ENCODE results near the gene ALKBH3. TPM values are rescaled to one million over a fixed set of nuclear protein-coding genes. Genes with fewer than 3 reads are reported as not detected.

The ALKBH3 gene
- total RNA-seq, 1 donor from 2014 or later = 29.3 TPM

DNA sequence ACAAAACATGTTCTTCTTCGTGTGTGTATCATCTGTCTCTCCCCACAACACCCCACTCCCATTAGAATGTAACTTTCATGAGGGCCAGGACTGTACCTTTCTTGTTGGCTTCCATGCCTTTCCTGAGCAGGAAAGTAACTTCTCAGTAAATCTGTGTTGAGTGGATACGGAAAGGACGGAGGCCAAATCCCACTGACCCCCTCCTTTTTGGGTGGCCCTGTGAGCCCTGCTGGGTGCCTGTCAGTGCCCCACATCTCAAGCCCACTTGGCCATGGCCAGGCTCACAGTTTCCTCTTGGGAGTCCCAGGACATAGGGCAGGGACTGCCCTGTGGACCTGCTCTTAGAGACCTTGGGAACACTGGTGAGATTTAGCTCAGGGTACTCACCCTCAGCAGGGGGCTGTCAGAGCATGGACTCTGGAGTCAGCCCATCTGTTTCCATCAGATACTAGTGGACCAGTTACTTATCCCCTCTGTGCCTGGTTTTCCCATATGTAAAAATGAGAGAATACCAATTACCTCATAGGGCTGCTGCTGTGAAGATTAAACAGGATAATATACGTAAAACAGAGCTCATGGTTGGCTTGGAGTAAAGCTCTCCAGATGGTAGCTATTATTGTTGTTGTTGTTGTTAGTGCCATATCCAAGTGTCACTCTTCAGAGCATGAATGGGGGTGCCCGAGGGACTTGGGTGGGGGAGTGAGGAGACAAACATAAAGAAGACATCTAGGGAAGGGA, 60.8 kb downstream of the ALKBH3 start:
- DNase-seq (ENCODE audit: low spot score) = no peak

DNA sequence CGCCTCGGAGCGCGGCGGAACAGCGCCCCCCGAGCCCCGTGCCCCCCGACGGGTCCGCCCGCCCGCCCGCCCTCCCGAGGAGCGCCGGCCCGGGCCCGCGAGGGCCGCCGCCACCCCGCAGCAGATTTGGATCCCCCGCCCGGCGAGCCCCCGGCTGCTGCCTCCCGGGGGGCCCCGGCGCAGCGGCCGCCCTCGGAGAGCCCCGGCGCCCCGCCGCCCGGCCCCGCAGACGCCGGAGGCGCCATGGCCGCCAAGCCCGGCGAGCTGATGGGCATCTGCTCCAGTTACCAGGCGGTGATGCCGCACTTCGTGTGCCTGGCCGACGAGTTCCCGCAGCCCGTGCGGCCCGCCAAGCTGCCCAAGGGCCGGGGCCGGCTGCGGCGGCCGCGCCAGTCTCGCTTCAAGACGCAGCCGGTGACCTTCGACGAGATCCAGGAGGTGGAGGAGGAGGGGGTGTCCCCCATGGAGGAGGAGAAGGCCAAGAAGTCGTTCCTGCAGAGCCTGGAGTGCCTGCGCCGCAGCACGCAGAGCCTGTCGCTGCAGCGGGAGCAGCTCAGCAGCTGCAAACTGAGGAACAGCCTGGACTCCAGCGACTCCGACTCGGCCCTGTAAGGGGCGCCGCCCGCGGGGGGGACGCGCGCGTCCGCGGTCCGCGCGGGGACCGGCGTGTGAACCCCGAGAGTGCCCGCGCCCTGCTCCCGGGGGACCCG, 62.2 kb downstream of the ALKBH3 start:
- DNase-seq (ENCODE audit: low spot score) = no peak

DNA sequence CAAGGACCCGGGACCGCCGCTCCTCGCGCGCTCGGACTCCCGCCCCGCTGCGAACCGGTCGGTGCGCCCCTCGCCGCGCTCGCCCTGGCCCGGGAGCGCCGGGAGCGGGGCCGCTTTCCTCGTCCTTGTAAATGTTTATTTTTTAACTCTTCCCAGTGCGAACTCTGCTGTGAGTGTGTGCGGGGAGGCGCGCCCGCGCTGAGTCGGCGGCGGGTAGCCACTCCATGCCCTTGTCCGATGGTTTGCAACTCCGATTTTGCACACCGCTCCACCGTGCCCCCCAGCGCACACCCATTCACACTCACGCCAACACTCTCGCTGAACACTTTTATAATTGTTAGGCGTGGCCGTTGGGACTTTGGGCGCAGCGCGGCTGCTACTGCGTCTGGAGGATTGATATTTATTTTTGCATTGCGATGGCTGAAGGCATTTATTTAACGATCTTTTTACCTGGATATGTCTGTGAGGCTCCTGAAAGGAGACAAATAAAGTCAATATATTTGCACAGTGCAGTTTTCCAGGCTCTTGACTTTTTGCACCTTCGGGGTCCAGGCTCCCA, 62.8 kb downstream of the ALKBH3 start:
- no peak for DNase-seq (ENCODE audit: low spot score)

DNA sequence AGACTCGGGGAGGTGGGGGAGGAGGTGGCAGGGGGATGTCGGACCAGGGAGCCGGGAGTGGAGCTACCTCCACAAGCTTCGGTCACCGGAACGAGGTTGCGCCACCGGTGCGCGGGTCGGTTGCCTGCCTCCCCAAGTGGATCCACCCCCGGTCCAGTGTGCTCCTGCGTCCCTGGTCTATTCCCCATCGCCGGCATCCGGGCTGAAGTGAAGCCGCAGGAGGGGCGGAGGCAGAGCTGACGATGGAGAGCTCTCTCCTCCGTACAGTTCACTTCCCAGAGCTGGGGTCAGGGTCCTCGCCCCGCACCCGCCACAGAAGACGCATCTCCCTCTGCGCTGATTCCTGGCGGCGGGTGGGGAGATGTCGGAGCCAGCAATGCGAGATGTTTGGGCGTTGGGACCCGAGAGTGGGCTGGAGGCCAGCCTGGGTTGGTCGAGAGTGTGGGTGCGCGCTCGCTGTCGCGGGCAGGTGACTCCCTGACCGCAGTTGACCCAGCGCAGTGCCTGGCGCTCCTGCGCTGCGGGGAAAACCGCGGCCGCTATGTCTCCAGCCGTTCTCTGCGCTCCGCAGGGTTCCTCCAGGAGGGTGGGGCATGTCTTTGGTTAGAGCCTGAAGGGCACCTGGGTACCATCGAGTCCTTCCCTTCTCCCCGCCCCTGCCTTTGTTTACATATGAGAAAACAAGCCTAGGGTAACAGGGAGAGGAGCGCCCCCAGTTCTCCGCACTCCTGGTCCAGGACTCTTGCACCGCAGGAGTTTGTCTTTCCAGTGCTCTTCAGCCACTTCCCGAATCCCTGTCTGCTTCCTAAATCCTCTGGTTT, 63.5 kb downstream of the ALKBH3 start:
- no peak for DNase-seq (ENCODE audit: low spot score)

DNA sequence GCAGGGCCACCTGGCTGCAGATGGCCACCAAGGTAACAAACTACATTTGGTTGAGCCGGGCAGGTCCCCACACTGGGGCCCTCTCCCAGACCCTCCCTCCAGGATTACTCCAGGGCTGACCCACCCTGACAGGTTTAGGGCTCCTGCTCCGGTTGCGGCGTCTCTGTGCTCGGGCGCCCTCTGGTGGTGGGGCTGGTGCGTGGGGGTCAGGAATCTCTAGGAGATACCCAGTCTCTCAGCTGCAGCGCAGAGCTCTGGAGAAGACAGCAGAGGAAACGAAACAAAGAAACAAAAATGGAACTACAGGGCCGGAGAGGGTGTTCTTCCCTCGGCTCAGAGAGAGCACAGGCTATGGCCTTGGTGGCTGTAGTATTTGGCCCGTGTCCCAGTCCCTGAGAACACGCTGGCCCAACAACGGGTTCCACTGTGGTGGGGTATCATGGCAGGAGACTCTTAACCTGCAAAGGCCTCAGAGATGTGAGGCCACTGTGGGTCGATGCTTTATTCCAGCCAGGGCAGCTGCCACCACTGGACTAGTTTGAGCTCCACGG, 64.2 kb downstream of the ALKBH3 start:
- DNase-seq (ENCODE audit: low spot score) = peak; percentile 79

DNA sequence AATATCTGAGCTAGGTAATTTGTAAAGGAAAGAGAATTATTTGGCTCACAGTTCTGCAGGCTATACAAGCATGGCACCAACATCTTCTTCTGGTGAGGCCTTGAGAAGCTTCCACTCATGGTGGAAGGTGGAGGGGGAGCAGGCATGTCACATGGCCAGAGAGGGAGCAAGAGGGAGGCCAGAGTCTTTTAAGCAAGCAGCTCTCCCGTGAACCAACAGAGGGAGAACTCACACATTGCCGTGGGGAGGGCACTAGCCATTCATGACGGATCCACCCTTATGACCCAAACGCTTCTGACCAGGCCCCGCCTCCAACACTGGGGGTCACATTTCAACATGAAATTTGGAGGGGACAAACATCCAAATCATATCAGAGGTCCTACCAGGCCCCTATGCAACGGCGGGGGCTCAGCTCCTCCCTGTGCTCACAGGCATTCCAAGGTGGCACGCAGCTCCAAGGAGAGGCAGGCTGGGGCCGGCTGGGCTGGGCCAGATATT, 66.4 kb downstream of the ALKBH3 start:
- no peak for DNase-seq (ENCODE audit: low spot score)

DNA sequence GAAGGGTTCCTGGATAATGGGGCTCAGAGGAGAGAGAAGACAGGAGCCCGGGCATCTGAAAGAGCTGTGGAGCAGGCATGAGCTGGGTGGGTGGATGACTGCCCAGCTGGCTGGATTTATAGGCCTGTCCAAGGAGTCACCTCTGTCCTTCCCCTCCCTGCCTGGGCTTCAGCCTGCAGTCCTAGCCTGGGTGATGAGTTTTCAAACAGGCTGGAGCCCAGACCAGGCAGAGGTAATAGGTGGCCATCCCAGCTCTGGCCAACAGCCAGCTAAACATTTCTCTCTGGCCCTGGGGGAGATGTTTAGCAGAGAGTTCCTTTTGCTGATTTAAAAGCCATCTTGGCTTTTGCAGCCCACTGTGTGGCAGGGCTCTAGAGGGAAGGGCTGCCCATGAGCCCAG, 67.2 kb downstream of the ALKBH3 start:
- DNase-seq (ENCODE audit: low spot score) = no peak

DNA sequence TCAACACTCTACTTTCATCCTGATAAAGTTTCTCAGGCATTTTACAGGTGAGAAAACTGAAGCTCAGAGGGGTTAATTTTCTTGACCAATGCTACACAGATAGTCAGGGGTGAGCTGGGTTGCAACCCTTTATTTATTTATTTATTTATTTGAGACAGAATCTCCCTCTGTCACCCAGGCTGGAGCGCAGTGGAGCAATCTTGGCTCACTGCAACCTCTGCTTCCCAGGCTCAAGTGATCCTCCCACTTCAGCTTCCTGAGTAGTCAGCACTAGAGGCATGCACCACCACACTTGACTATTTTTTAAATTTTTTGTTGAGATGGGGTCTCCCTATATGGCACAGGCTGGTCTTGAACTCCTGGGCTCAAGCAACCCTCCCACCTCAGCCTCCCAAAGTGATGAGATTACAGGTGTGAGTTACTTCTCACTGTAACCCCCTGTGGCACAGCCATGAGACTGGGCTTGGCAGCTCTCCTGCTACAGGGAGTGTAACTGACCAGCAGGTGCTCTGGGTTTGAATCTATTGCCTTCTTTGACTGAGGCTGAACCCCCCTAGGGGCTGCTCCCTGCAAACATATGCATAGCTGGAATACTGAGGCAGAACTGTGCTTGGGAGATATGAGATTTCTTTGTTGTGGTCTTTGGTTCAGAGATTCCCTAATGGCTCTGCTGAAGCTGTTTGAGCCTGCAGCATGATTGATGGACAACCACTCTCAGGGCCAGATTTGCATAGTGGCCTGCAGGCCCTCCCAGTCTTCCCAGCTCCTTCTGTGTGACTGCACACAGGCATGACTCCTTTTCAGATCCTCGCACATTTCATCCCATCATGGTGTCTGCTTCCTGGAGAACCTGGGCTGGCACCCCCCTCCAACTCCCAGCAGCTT, 68.0 kb downstream of the ALKBH3 start:
- DNase-seq (ENCODE audit: low spot score) = no peak

DNA sequence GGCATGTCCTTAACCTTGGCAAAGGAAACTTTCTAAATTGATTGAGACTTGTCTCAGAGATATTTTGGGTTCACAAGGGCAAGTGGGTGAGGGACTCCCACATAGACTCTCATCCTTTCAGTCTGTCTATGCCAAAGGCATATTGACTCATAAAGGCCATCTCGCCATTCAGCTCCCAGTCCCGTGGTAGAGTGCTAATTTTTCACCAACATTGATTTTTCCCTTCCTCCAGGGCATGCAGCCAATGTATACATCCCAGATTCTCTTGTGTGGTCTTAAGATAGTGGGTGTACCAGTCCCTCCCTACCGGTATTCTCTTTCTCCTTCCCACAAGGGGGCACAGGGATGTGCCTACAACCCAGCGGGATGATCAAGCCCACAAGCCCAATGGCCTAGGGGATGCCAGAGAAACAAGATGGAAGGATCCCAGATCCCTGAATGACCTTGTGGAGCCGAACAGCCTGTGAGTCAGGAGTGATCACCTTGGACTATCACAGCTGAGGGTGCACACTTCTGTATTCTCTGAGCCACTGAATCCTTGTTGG, 69.8 kb downstream of the ALKBH3 start:
- DNase-seq (ENCODE audit: low spot score) = peak; percentile 77

DNA sequence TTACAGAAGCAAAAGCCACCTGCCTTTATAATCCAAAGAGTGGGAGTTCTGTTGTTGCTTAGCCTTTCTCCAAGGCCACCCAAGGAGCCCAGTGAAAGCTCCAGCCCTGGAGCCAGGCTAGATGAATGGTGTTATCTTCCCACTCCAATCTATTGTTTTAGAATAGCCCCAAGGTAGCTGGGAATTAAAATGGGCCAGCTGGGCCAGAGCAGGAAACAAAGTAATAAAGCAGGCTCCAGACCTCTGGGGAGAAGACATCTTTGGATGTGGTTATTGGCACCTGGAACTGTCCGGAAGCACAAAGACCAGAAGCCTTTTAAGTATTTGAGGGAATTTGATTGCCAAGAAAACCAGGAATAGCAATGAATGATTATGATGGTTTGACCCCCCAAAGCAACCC, 70.6 kb downstream of the ALKBH3 start:
- no peak for DNase-seq (ENCODE audit: low spot score)

DNA sequence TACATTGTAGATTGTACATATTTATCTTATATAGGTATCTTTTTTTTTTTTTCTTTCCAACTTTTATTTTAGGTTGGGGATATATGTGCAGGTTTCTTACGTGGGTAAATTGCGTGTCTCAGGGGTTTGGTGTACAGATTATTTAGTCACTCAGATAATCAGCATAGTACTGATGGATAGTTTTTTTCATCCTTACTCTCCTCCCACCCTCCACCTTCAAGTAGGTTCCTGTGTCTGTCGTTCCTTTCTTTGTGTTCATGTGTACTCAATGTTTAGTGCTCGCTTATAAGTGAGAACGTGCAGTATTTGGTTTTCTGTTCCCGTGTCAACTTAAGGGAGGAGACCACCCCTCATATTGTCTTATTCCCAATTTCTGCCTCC, 71.4 kb downstream of the ALKBH3 start:
- DNase-seq (ENCODE audit: low spot score) = no peak

DNA sequence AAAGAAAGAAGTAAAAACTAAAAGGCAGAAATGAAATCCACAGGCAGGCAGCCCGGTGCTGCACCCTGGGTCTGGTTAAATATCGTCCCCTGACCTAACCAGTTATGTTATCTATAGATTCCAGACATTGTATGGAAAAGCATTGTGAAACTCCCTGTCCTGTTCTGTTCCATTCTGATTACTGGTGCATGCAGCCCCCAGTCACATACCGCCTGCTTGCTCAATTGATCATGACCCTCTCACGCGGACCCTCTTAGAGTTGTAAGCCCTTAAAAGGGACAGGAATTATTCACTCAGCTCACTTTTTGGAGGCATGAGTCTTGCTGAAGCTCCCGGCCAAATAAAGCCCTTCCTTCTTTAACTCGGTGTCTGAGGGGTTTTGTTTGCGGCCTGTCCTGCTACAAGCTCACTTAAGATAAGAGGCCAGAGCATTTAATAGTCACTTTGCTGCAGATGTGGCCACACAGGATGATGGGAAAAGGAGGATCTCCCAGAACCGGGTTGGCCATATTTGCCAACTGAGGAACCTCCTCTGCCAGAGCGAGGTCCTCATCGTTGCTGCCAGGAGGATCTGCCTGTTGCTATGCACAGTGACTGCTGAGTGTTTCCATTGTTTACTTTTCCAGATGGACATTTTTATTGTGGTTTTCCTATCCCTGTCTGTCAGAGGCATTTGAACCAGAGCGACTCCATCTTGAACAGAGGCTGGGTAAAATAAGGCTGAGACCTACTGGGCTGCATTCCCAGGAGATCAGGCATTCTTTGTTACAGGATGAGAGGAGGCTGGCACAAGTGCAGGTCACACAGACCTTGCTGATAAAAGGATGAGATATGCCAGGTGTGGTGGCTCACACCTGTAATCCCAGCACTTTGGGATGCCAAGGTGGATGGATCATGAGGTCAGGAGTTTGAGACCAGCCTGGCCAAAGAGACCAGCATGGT, 72.0 kb downstream of the ALKBH3 start:
- DNase-seq (ENCODE audit: low spot score) = no peak

DNA sequence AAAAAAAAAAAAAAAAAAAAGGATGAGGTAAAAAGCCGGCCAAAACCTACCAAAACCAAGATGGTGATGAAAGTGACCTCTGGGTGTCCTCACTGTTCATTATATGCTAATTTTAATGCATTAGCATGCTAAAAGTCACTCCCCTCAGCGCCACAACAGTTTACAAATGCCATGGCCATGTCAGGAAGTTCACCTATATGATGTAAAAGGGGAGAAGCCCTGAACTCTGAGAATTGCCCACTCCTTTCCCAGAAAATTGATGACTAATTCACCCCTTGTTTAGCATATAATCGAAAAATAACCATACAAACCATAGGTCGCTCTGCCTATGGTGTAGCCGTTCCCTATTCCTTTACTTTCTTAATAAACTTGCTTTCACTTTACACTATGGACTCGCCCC, 72.9 kb downstream of the ALKBH3 start:
- DNase-seq (ENCODE audit: low spot score) = no peak

DNA sequence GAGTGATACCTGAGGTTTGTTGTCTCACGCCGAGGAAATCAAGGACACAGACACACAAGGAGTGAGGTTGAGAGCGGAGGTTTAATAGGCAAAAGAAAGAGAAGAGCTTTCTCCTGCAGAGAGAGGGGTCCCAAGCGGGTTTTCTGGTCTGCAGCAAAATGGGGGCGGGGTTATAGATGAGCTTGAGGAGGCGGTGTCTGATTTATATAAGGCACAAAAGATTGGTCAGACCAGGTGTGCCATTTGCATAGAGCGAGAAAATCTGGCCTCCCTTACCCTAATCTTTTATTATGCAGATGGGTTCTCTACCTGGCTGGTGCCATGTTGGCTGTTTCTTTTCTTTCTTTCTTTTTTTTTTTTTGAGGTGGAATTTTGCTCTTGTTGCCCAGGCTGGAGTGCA, 73.6 kb downstream of the ALKBH3 start:
- DNase-seq (ENCODE audit: low spot score) = no peak

DNA sequence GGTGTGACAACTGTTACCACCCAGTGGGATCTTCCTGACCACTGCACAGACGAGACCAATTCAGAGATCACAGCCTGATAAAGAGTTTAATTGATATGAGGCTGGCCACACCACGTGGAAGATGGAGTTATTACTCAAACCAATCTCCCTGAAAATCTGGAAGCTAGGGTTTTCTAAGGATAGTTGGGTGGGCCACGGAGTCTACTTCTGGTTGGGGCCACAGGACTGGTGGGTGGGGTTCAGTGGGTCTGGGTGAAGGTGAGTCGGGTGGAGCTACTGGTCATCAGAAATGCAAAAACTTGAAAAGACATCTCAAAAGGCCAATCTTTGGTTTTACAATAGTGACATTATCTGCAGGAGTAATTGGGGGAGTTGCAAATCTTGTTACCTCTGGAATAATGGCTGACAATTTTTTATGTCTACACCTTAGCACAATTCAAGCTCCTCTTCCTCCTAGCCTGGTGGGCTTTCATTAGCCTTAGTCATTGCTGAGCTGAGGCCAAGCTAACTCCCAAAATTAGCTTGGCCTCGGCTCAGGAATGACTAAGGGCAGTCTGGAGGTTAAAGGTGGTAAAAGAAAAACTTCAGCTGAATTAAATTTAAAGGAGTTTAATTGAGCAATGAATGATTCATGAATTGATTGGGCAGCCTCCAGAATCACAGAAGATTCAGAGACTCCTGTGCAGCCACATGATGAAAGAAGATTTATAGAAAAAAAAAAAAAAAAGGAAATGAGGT, 74.9 kb downstream of the ALKBH3 start:
- no peak for DNase-seq (ENCODE audit: low spot score)

DNA sequence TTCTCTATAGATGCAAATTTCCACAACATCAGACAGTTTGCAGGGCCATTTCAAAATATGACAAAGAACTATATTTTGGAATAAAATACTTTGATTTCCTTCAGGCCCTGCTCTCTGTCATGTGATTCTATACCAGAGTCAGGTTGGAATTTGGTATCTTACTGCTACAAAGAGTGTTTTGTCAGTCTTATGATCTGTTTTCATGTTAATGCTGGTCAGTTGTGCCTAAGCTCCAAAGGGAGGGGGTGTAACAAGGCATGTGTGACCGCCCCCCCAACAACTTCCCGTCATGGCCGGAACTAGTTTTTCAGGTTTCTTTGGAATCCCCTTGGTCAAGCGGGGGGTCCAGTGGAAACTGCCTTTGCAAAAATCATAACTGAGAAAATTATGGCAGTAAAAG, 76.9 kb downstream of the ALKBH3 start:
- DNase-seq (ENCODE audit: low spot score) = no peak

DNA sequence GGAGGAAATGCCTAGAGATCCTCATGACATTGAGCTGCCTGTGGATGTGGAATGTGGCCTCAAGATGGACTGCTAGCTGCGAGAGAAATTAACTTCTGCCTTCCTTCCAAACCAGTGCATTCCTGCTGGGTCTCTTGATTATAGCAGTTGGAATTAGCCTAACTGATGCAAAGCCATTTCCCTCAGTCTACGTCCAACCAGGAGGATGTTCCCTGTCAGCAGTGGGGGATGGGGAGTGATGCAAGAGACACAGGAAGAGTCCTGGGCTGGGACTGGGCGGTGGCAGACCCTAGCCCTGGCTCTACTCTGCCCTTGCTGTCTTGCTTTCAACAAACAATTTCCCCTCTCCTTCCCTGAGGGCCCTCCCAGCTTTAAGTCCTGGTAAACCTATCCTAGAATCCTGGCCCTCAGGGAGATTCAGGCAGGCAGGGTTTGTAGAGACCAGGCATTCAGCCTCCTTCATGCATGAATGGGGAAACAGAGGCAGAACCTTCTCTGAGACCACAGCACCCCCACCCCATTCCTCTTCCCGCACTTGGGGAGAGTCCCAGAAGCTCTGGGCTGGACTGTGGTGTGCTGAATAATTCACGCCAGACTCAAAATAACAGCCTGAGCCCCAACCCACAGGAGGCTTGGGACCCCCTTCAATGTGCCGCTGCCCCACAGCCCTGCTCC, 78.8 kb downstream of the ALKBH3 start:
- DNase-seq (ENCODE audit: low spot score) = no peak
